ENCODE data around the gene MAX. TPM values are rescaled to one million over a fixed set of nuclear protein-coding genes. Genes with fewer than 3 reads are reported as not detected.

The MAX gene
- total RNA-seq, 1 donor from 2014 or later: 30.8 TPM

GRCh38 chr14:65062096-65063075 lies 39.9 kb downstream of the MAX start:
- H3K4me1 ChIP-seq (ENCODE audit: control insufficient read depth in 3 of 3, insufficient read depth in 3 of 3, low read length in 3 of 3): no peaks in the 10 kb centered on the region
- H3K4me3 ChIP-seq (ENCODE audit: low read length in 3 of 3): no peak overlapping the region
- H3K9ac ChIP-seq (ENCODE audit: low read depth in 1 of 3, low read length in 3 of 3): no peak overlapping the region
- no peaks in the 10 kb centered on the region for H3K27me3 ChIP-seq (ENCODE audit: control insufficient read depth in 3 of 3, insufficient read depth in 3 of 3, low read length in 3 of 3)
- no peaks in the 10 kb centered on the region for H3K9me3 ChIP-seq (ENCODE audit: control insufficient read depth in 3 of 3, low read length in 3 of 3)
- no peak overlapping the region for H3K27ac ChIP-seq (ENCODE audit: low read depth, low read length)
- H3K36me3 ChIP-seq (ENCODE audit: control insufficient read depth in 3 of 3, insufficient read depth in 3 of 3, low read length in 3 of 3): peaks cover 27 to 48% (median 32%) of the 10 kb centered on the region in 3 donors

- H3K36me3 ChIP-seq (ENCODE audit: control insufficient read depth in 3 of 3, insufficient read depth in 3 of 3, low read length in 3 of 3): peaks cover 29 to 33% (median 31%) of the 10 kb centered on the region in 3 donors
- H3K4me1 ChIP-seq (ENCODE audit: control insufficient read depth in 3 of 3, insufficient read depth in 3 of 3, low read length in 3 of 3): peaks cover 0 to 4% (median 0%) of the 10 kb centered on the region in 3 donors
- H3K9ac ChIP-seq (ENCODE audit: low read depth in 1 of 3, low read length in 3 of 3): no peak overlapping the region
- no peak overlapping the region for H3K27ac ChIP-seq (ENCODE audit: low read depth, low read length)
- H3K27me3 ChIP-seq (ENCODE audit: control insufficient read depth in 3 of 3, insufficient read depth in 3 of 3, low read length in 3 of 3): no peaks in the 10 kb centered on the region
- no peak overlapping the region for H3K4me3 ChIP-seq (ENCODE audit: low read length in 3 of 3)
- no peaks in the 10 kb centered on the region for H3K9me3 ChIP-seq (ENCODE audit: control insufficient read depth in 3 of 3, low read length in 3 of 3)
Measured at GRCh38 chr14:65057695-65058094, 44.6 kb downstream of the MAX start.

GRCh38 chr14:65054471-65055085 lies 47.7 kb downstream of the MAX start:
- no peaks in the 10 kb centered on the region for H3K27me3 ChIP-seq (ENCODE audit: control insufficient read depth in 3 of 3, insufficient read depth in 3 of 3, low read length in 3 of 3)

GRCh38 chr14:65053466-65053865 lies 48.9 kb downstream of the MAX start:
- H3K27ac ChIP-seq (ENCODE audit: low read depth, low read length): no peak overlapping the region
- no peak overlapping the region for H3K4me3 ChIP-seq (ENCODE audit: low read length in 3 of 3)
- no peaks in the 10 kb centered on the region for H3K9me3 ChIP-seq (ENCODE audit: control insufficient read depth in 3 of 3, low read length in 3 of 3)
- peaks cover 0 to 4% (median 0%) of the 10 kb centered on the region in 3 donors for H3K4me1 ChIP-seq (ENCODE audit: control insufficient read depth in 3 of 3, insufficient read depth in 3 of 3, low read length in 3 of 3)
- H3K27me3 ChIP-seq (ENCODE audit: control insufficient read depth in 3 of 3, insufficient read depth in 3 of 3, low read length in 3 of 3): no peaks in the 10 kb centered on the region
- peaks cover 12 to 17% (median 16%) of the 10 kb centered on the region in 3 donors for H3K36me3 ChIP-seq (ENCODE audit: control insufficient read depth in 3 of 3, insufficient read depth in 3 of 3, low read length in 3 of 3)
- H3K9ac ChIP-seq (ENCODE audit: low read depth in 1 of 3, low read length in 3 of 3): no peak overlapping the region

More at GRCh38 chr14:65054471-65055085, 47.7 kb downstream of the MAX start:
- Histone ChIP-seq H3K4me1 (ENCODE audit: control insufficient read depth in 3 of 3, insufficient read depth in 3 of 3, low read length in 3 of 3) (peaks cover 0 to 4% (median 0%) of the 10 kb centered on the region in 3 donors), H3K27ac (ENCODE audit: low read depth, low read length) (no peak overlapping the region), H3K36me3 (ENCODE audit: control insufficient read depth in 3 of 3, insufficient read depth in 3 of 3, low read length in 3 of 3) (peaks cover 12 to 16% (median 15%) of the 10 kb centered on the region in 3 donors), H3K9ac (ENCODE audit: low read depth in 1 of 3, low read length in 3 of 3) (no peak overlapping the region), H3K9me3 (ENCODE audit: control insufficient read depth in 3 of 3, low read length in 3 of 3) (no peaks in the 10 kb centered on the region), H3K4me3 (ENCODE audit: low read length in 3 of 3) (no peak overlapping the region)

GRCh38 chr14:65052832-65053231 lies 49.5 kb downstream of the MAX start:
- Histone ChIP-seq H3K36me3 (ENCODE audit: control insufficient read depth in 3 of 3, insufficient read depth in 3 of 3, low read length in 3 of 3) (peaks cover 12 to 17% (median 16%) of the 10 kb centered on the region in 3 donors), H3K27me3 (ENCODE audit: control insufficient read depth in 3 of 3, insufficient read depth in 3 of 3, low read length in 3 of 3) (no peaks in the 10 kb centered on the region), H3K27ac (ENCODE audit: low read depth, low read length) (no peak overlapping the region), H3K9me3 (ENCODE audit: control insufficient read depth in 3 of 3, low read length in 3 of 3) (no peaks in the 10 kb centered on the region), H3K4me3 (ENCODE audit: low read length in 3 of 3) (no peak overlapping the region), H3K9ac (ENCODE audit: low read depth in 1 of 3, low read length in 3 of 3) (no peak overlapping the region), H3K4me1 (ENCODE audit: control insufficient read depth in 3 of 3, insufficient read depth in 3 of 3, low read length in 3 of 3) (peaks cover 0 to 4% (median 0%) of the 10 kb centered on the region in 3 donors)

GRCh38 chr14:65045709-65046108 lies 56.6 kb downstream of the MAX start:
- Histone ChIP-seq H3K9me3 (ENCODE audit: control insufficient read depth in 3 of 3, low read length in 3 of 3) (no peaks in the 10 kb centered on the region), H3K27ac (ENCODE audit: low read depth, low read length) (no peak overlapping the region), H3K27me3 (ENCODE audit: control insufficient read depth in 3 of 3, insufficient read depth in 3 of 3, low read length in 3 of 3) (no peaks in the 10 kb centered on the region), H3K9ac (ENCODE audit: low read depth in 1 of 3, low read length in 3 of 3) (no peak overlapping the region), H3K4me3 (ENCODE audit: low read length in 3 of 3) (no peak overlapping the region), H3K36me3 (ENCODE audit: control insufficient read depth in 3 of 3, insufficient read depth in 3 of 3, low read length in 3 of 3) (peaks cover 18 to 29% (median 28%) of the 10 kb centered on the region in 3 donors), H3K4me1 (ENCODE audit: control insufficient read depth in 3 of 3, insufficient read depth in 3 of 3, low read length in 3 of 3) (peaks cover 0 to 7% (median 5%) of the 10 kb centered on the region in 3 donors)

- Histone ChIP-seq H3K9ac (ENCODE audit: low read depth in 1 of 3, low read length in 3 of 3) (no peak overlapping the region), H3K27me3 (ENCODE audit: control insufficient read depth in 3 of 3, insufficient read depth in 3 of 3, low read length in 3 of 3) (no peaks in the 10 kb centered on the region), H3K4me1 (ENCODE audit: control insufficient read depth in 3 of 3, insufficient read depth in 3 of 3, low read length in 3 of 3) (peaks cover 0 to 7% (median 5%) of the 10 kb centered on the region in 3 donors), H3K9me3 (ENCODE audit: control insufficient read depth in 3 of 3, low read length in 3 of 3) (no peaks in the 10 kb centered on the region), H3K27ac (ENCODE audit: low read depth, low read length) (no peak overlapping the region), H3K36me3 (ENCODE audit: control insufficient read depth in 3 of 3, insufficient read depth in 3 of 3, low read length in 3 of 3) (peaks cover 19 to 32% (median 31%) of the 10 kb centered on the region in 3 donors), H3K4me3 (ENCODE audit: low read length in 3 of 3) (no peak overlapping the region)
Measured at GRCh38 chr14:65045006-65045405, 57.3 kb downstream of the MAX start.

GRCh38 chr14:65044596-65044959 lies 57.7 kb downstream of the MAX start:
- Histone ChIP-seq H3K27ac (ENCODE audit: low read depth, low read length) (no peak overlapping the region), H3K27me3 (ENCODE audit: control insufficient read depth in 3 of 3, insufficient read depth in 3 of 3, low read length in 3 of 3) (no peaks in the 10 kb centered on the region), H3K4me3 (ENCODE audit: low read length in 3 of 3) (no peak overlapping the region), H3K36me3 (ENCODE audit: control insufficient read depth in 3 of 3, insufficient read depth in 3 of 3, low read length in 3 of 3) (peaks cover 19 to 32% (median 31%) of the 10 kb centered on the region in 3 donors), H3K4me1 (ENCODE audit: control insufficient read depth in 3 of 3, insufficient read depth in 3 of 3, low read length in 3 of 3) (peaks cover 0 to 7% (median 5%) of the 10 kb centered on the region in 3 donors), H3K9me3 (ENCODE audit: control insufficient read depth in 3 of 3, low read length in 3 of 3) (no peaks in the 10 kb centered on the region), H3K9ac (ENCODE audit: low read depth in 1 of 3, low read length in 3 of 3) (no peak overlapping the region)

GRCh38 chr14:65043893-65044595 lies 58.3 kb downstream of the MAX start:
- no peak overlapping the region for H3K4me3 ChIP-seq (ENCODE audit: low read length in 3 of 3)
- no peak overlapping the region for H3K9ac ChIP-seq (ENCODE audit: low read depth in 1 of 3, low read length in 3 of 3)
- no peaks in the 10 kb centered on the region for H3K9me3 ChIP-seq (ENCODE audit: control insufficient read depth in 3 of 3, low read length in 3 of 3)
- no peaks in the 10 kb centered on the region for H3K27me3 ChIP-seq (ENCODE audit: control insufficient read depth in 3 of 3, insufficient read depth in 3 of 3, low read length in 3 of 3)
- H3K27ac ChIP-seq (ENCODE audit: low read depth, low read length): no peak overlapping the region
- peaks cover 0 to 7% (median 5%) of the 10 kb centered on the region in 3 donors for H3K4me1 ChIP-seq (ENCODE audit: control insufficient read depth in 3 of 3, insufficient read depth in 3 of 3, low read length in 3 of 3)
- H3K36me3 ChIP-seq (ENCODE audit: control insufficient read depth in 3 of 3, insufficient read depth in 3 of 3, low read length in 3 of 3): peaks cover 19 to 32% (median 31%) of the 10 kb centered on the region in 3 donors
